MV-4-11 (cell line): Measurements from ENCODE around the gene NKX6-2.
"Not testable (repeated sequence)": the region's sequence is repeated elsewhere in the genome, so short reads cannot be mapped to it uniquely, and the experiment has no call there.

Experiments used
- DNase-seq: peaks from one replicate; lab custom pipeline; 2025; lab: John Stamatoyannopoulos, UW

Gene NKX6-2

GRCh38 chr10:132755166-132755711, 30.7 kb downstream of the NKX6-2 start:
- no peak for DNase-seq

DNA sequence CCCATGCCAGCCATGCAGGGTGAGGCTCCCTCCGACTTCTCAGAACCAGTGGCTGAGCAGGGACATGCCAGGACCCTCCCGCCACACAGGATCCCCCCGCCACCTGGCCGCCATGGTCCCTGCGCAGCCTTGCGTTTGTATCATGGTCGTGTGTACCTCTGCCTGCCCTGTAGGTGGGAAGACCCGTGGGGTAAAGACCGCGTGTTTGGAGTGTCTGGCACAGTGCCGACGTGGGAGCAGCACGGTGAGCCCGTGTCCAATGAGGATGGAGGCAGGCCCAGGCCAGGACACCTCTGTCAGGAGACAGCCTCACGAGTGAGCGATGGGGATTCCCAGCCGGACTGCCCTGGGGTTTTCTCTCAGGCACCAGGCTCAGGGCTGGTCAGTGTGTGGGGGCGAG, 31.9 kb downstream of the NKX6-2 start:
- no peak for DNase-seq

- no peak for DNase-seq
These were observed 32.4 kb downstream of the NKX6-2 start for GRCh38 chr10:132753596-132753995.

- no peak for DNase-seq
These were observed 33.0 kb downstream of the NKX6-2 start for GRCh38 chr10:132752961-132753360.

DNA sequence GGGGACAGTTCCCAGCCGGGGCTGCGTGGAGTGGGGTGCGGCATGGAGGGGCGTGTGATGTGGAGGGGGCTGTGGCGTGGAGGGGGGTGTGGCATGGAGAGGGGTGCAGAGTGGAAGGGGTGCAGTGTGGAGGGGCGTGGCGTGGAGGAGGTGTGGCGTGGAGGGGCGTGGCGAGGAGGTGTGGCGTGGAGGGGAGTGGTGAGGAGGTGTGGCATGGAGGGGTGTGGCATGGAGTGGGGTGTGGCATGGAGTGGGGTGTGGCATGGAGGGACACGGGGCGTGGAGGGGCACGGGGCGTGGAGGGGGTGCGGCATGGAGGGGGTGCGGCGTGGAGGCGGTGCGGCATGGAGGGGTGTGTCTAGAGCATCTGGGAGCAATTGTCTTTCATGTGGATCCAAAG, 33.6 kb downstream of the NKX6-2 start:
- DNase-seq: no peak

DNA sequence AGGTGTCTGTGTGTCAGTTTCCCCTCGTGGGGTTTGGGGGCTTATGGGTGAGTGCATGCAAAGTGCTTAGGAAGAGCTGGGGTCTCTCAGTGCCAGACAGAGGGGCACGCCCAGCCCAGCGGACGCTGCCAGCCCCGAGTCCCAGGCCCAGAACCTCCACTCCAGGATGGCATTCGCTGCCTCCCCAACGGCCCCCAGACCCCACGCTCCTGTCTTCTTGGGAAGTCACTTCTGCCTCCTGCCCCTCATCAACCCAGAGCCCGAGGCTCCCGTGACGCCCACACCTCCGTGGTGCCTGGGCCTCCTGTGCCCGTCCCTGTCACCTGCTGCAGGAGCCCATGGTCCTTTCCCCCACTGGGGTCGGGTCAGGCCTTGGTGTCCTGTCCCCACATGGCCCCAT, 35.0 kb downstream of the NKX6-2 start:
- DNase-seq: no peak

GRCh38 chr10:132749371-132749795, 36.6 kb downstream of the NKX6-2 start:
- DNase-seq: no peak

- DNase-seq: no peak
These were observed 37.2 kb downstream of the NKX6-2 start for GRCh38 chr10:132748545-132749370.

DNA sequence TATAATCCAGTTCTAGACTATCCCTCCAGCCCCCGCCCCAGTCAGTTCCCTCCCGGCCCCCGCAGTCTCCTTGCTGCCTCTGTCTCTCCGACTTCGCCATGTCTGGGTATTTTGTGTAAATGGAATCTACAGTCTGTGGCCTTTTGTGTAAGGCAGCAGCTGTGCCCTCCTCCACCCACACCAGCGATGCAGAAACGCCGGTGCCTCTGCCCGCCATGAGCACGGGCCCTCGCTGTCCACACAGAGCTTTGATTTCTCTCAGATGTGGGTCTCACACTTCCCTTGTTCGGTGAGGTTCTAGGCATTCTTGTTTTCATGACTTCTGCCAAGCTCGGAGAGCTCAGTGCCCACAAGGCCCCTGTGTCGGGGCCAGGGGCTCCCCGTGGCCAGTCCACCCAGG, 37.8 kb downstream of the NKX6-2 start:
- no peak for DNase-seq

- DNase-seq: no peak
These were observed 38.9 kb downstream of the NKX6-2 start for GRCh38 chr10:132746801-132747625.

DNA sequence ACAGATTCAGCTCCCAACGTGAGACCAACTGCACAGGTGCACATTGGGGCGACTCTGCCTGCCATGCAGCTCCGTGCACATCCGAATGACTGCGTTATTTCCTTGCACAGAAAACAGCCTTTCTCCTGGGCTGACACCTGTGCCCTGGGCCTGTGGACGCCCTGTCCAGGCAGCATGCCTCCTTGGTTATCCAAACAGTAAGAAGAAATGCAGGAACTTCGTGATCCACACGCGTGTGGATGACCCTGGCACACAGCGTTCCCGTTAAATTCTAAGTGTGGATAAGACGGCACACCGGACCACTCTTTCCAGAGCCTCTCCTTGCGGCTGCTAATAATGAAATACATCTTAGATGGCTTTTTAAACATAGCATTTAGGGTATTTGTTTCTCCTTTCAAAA, 39.6 kb downstream of the NKX6-2 start:
- no peak for DNase-seq

DNA sequence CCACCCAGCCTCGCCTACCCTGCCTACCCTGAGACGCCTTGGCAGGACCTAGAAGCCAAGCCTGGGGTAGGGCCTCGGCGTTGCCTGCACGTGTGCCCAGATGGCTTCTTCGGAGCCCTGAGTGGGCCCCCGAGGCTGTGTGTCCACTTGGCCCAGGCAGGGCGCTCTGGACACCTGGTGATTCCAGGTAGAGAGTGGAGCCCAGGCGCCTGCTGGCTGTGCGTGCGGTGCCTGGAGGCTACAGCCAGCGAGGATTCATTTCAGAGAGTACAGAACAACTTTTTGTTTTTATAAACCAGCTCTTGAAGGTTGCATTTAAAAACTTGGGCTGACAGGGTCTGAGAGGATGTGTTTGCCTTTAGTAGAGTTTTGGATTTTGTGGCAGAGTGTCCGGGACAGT, 40.0 kb downstream of the NKX6-2 start:
- no peak for DNase-seq

DNA sequence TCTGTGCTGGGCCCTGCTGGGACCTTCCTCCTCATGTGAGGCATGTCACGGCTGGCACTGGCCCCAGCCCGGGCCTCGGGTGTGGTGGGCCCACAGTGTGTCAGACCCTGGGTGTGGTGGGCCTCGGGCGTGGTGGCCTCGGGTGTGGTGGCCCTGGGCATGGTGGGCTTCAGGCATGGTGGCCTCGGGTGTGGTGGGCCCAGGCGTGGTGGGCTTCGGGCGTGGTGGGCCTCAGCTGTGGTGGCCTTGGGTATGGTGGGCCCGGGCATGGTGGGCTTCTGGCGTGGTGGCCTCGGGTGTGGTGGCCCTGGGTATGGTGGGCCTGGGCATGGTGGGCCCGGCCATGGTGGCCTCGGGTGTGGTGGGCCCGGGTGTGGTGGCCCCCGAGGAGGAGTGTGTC, 40.4 kb downstream of the NKX6-2 start:
- DNase-seq: no peak

- DNase-seq: no peak
These were observed 41.1 kb downstream of the NKX6-2 start for GRCh38 chr10:132744839-132745238.

GRCh38 chr10:132743925-132744490, 41.9 kb downstream of the NKX6-2 start:
- no peak for DNase-seq

DNA sequence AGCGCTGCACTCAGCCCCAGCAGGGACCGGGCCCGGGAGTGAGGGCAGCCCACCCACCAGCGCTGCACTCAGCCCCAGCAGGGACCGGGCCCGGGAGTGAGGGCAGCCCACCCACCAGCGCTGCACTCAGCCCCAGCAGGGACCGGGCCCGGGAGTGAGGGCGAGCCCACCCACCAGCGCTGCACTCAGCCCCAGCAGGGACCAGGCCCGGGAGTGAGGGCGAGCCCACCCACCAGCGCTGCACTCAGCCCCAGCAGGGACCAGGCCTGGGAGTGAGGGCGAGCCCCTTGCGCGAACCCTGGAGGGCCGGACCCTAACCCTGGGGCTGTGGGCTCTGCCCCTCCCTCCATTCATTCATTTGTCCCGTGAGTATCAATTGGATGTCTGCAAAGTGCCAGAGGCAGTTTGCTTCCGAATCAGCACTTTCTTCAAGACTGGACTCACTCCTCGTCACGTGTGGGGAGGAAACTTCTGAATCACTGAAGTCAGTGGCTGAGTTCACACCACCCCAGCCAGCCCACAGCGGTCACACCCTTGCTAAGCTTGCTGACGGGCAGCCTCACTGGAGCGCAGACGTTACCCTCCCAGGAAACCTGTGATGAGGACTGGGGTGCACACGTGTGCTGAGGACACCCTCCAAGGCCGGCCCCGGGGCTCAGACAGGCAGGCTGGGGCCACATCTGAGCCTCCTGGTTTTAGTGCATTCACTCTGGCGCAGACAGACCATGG, 42.6 kb downstream of the NKX6-2 start:
- DNase-seq: not testable (repeated sequence)

DNA sequence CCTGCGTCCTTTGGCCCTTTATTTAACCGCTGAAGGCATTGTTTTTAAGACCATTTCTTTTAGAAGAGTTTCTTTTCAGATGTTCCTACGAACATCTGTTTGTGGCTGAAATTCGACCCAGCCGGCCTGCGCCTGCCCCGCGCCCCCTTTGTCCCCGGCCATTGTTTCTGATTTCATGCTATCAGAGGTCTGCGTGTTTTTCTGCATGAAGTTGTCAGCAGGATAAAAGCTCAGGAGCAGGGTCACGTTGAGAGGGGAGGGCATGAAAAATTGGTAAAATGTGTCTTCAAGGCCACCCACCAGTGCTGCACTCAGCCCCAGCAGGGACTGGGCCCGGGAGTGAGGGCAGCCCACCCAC, 43.1 kb downstream of the NKX6-2 start:
- no peak for DNase-seq

DNA sequence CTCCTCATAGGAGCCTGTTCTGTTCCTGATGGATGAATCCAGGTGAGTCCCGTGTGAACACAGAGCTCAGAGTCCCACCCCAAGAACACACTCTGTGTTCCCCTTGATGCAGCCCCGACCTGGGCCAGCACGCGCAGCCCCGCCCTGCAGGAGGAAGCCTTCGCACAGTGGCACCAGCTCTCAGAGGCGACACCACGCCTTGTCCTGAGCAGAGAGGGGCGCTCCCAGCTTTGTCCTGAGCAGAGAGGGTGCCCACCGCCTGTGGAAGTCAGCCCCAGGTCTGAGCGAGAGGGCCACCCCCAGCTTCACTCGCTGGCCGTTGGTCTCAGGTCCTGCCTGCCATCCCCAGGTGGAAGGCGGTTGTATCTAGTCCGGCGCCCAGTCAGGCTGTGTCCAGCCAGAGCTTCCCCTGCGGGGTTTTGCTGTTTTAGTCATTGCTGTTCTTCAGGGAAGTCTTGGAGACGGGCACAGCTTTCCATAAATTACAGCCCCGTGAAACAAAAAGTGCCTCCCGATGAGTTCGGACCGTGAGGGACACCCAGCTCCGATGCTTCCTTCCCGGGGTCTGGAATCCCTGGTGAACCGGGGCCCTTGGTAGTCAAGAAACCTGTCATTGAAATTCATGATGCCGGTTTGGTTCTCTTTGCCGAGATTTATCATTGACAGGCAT, 43.6 kb downstream of the NKX6-2 start:
- DNase-seq: no peak

- DNase-seq: no peak
These were observed 45.4 kb downstream of the NKX6-2 start for GRCh38 chr10:132740588-132740987.

DNA sequence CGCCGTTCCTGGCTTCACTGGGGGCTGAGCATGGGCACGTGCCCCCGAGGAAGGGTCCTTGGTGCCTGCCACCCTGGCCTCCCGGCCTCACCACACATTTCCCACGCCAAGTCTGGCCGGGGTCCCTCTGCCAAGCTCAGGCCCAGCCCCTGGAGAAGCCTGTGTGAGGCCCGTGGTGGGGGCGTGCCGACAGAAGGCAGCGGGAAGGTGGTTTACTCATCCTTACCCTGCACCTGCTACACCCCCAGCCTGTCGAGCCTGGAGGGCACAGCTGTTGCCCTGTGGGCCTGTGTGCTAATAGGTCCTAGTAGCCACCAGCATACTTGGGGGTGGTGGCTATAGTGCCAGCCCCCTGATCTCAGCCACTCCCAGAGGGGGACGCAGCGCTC, 46.7 kb downstream of the NKX6-2 start:
- no peak for DNase-seq

GRCh38 chr10:132738454-132739224, 47.3 kb downstream of the NKX6-2 start:
- DNase-seq: no peak
